Glomerular endothelial cell (primary cell): Measurements from ENCODE around the gene DENND1A. TPM values are rescaled to one million over a fixed set of nuclear protein-coding genes. Genes with fewer than 3 reads are reported as not detected.

ENCODE experiments used
- DNase-seq: peaks from one replicate; pipeline ENCODE4 v3.0.0-alpha.2; 2011; ENCODE audit warnings: low read depth, low spot score; ENCODE audit errors: extremely low read depth
- total RNA-seq: library from RNA; depleted of rRNA; stranded (reverse); fragments of >200 nt; gene quantifications from 2 replicates; pipeline ENCODE4 v1.2.3, GENCODE V29; 2015

Gene DENND1A
- total RNA-seq, 1 donor from 2014 or later = 18.1 TPM

DNA sequence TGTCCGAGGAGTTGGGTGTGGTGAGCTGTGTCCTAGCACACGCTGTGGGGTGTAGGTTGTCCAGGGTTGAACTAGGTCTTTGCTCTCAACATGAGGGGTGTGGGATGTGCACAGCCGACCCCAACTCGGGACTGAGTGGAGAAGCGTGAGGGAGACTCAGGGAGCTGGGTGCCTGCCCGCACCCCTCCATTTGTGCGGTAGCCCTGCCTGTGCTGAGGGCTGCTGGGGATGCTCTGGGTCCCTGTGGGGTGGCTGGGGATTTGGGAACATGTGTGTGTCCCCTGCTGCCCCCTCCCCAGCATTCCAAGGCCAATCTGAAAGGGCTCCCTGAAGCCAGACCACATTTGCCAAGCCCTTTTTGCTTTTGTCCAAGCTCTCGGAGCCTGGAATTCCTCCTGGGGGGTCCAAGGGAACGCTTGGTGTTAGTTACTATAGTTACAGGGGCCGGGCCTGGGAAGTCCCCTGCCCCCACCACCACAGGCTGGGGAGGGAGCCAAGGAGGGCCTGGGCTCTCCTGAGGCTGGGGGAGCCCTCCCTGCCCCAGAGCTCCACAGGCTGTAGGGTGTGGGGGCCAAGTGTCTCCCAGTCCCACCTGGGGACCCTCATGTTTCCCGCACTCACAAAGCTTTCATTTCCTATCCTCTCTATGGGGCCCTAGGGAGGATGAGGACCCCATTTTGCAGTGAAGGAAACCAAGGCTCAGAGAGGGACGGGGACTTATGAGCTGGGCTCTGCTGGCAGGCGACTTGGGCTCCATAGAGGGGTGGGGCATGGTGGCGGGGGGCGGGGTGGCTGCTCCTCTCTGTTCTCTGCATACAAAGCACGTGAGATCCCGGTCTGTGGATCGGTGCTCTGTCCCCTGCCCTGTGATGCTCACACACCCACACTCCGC lies 572.8 kb downstream of the DENND1A start:
- DNase-seq = no peak

DNA sequence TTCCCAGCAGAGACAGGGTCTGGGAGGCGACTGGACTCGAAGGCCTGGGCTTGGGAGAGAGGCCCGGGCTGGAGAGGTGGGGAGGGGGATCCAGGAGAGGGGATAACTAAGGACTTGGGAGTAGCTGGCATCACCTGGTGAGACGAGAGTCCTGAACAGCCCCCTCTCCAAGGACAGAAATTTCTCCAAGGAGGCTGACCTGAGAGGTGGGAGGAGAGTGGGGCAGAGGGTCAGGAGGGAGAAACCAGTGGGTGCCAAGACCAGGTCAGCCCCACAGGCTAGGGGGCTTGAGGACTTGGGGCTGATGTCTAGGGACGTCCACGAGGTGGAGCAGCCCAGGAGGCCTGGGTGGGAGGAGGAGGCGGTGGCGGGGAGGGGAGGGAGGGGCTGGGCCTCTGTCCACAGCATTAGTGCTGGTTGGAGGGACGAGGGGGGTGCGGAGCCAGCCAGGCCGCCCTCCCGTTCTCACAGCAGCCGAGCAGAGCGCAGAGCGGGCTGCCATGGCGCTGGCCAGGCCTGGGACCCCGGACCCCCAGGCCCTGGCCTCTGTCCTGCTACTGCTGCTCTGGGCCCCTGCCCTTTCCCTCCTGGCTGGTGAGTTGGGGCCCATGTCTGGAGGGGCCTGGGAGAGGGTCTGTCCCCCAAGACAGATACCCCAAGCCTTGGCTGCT lies 574.0 kb downstream of the DENND1A start, which contains the start of gene CRB2:
Gene CRB2, plus strand, starts transcription at position 437 of the 671 bp plus-strand sequence. Its CDS starts 64 bp downstream, at position 501.
- no peak for DNase-seq

DNA sequence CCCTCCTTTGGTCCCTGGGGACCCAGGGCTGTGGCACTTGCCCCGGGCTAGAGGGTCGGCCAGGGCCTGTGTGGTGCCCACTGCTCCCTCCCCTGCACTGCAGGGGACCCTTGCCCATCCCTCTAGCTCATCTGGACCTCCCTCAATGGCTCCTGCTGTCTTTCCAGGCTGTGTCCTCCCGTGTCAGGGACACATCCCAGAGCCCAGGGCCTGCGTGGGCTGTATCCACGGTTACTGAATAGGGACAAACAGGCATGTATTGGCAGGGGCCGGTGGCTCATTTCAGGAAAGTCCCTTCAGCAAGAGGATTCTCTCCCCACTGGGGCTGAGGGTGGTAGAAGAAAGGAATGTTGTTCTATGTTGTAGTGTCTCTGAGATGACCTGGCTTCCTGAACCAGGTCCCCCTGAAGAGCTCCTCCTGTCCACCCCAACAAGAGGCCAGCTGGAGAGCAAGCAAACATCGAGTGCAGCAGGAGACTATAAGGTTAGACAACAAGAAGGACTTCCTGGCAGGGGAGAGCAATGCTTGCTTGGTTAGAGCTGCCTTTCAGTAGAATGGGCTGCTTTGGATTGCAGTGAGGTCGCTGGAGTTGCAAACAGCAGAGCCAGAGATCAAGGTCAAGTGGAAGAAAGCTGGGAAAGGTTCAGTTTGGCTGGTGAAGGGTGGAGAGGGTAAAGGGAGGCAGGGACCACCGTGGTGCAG lies 575.0 kb downstream of the DENND1A start:
- no peak for DNase-seq

DNA sequence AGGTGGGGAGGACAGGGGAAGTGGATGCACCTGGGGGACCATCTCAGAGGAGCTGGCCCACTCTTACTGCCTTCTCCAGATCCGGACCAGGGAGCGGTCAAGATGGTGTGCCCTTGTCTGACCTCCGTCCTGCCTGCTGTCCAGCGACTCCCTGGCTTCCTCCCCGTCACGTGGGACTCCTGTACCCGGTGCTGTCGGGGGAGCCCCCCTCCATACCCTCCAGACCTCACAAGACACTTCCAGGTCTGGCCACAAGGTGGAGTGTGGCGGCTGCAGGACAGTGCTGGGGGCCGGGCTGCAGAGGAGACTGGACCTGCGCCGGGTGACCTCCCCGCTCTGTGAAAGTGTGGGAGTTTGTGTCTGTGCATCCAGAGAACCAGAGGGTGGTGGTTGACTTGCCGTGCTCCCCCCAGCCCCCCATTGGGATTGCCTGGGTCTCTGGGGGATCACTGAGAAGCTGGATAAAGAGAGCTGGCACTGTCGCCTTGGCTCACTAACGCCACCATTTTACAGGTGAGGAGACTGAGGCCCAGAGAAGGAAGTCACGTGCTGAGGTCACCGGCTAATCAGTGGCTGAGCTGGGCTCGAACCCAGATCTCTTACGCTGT lies 575.8 kb downstream of the DENND1A start:
- DNase-seq = no peak

DNA sequence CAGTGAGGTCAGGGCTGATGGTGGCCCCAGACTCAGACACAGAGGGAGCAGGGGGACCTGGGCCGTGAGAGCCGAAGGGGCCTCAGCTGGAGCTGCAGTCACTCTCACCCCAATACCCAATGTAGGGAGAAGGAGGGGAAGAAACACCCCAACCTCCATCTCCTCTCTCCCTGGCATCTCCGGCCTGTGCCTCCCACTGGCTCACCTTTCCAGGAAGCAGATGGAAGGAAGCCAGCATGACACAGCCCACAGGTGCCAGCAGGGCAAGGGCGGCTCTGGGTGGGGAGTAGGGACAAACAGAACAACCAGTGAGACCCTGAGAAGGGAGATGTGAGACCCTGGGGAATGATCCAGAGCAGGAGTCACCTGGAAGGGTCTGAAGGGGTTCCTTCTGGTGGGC lies 576.9 kb downstream of the DENND1A start:
- no peak for DNase-seq

DNA sequence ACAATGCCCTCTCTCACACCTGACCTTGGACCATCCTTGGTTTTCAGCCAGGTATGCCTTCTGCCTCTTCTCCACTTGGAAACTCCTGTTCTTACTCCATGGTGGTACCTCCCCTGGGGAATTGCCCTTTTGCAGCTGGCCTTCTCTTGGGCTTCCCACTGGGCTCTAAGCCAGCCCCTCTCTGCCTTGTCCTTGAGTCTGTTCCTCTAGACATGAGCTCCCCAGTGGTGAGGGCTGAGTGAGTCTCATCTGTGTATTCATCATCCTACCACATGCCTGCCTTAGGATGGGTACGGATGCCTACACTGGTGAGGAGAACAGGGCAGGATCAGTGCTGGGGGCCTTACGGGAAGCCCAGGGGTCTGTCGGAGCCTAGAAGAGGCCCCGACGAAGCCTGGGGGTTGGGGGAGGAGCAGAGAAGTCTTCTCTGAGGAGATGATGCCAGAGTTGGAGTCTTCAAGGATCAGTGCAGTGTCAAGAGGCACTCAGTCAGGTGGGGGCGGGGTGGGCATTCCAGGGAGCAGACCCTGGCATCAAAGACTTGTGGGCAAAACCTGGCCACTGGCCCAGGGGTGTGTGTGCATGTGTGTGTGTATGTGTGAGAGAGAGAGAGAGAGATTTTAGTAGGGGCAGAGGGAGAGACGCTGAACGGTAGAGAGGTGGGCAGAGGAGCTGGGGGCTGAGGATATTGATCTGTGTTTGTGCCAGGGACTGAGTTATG lies 579.2 kb downstream of the DENND1A start:
- no peak for DNase-seq

DNA sequence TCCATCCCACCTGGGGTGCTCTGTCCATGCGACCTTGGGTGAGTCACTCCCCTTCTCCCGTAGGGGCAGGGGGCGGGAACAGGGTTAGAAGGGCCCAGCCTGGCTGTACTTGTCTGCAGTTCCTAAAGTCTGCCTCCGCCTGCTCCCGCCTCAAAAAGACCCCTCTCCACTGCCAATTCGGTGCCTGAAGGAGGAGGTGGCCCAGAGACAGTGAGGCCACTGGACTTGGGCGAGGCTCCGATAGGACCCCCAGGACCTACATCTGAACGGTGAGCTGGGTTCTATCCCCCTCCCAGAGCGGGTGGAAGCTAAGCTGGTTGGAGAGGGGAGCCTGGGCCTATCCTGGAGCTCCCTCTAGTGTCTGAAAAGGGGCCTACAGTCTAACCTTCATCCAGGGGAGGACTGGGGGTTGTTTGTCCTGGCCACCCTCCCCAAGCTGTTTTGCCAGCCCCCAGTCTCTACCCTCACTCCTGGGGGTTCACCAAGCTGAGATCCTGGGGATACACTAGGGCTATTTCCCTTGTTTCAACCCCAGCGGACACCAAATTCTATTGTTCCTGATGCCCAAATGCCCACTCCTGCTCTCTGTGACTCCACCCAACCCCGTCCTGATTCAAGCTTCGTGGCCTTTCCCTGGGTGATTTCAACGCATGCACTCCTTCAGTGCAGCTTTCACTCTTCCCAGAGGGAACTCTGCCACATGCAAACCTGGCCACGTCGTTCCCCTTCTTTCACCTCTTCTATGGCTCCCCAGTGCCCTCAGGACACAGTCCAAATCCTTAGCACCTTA lies 580.0 kb downstream of the DENND1A start:
- no peak for DNase-seq

DNA sequence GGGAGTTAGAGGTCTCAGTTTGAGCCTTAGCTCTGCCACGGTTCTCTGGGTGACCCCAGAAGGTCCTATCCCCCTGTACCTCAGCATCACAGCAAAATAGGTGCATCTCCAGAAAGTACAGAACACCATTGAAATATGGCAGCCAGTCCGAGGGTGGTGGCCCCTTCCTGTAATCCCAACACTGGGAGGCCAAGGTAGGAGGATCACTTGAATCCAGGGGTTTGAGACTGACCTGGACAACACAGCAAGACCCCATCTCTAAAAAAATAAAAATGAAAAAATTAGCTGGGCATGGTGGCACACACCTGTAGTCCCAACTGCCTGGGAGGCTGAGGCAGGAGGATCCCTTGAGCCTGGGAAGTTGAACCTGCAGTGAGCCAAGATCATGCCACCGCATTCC lies 580.9 kb downstream of the DENND1A start:
- no peak for DNase-seq

DNA sequence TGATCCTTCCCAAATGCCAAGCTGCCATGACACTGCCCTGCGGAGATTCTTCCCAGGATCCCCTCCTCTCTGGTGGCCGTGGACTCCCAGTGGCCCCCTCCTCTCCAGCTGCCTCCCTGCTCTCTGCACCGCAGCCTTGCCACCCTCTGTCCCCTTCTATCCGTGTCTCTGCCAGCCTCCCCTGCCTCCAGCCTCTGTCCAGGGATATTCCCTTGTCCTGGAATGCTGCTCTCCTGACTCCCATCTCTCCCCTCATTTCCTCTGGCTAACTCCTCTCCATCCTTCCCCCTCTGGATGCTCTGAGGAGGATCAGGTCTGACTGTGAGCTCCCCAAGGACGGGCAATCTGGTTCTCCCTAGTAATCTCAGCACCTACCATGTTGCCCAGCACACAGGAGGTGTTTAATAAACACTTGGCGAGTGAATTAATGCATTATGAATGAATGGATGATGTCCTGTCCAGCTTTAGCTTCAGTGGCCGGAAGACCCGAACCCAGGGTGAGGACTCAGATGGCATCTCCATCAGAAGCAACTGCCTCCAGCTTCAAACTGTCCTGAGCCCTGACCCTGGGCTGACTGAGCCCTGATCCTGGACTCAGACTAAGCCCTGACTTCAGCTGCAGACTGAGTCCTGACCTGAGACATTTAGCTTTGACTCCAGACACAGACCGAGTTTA lies 581.5 kb downstream of the DENND1A start:
- no peak for DNase-seq

DNA sequence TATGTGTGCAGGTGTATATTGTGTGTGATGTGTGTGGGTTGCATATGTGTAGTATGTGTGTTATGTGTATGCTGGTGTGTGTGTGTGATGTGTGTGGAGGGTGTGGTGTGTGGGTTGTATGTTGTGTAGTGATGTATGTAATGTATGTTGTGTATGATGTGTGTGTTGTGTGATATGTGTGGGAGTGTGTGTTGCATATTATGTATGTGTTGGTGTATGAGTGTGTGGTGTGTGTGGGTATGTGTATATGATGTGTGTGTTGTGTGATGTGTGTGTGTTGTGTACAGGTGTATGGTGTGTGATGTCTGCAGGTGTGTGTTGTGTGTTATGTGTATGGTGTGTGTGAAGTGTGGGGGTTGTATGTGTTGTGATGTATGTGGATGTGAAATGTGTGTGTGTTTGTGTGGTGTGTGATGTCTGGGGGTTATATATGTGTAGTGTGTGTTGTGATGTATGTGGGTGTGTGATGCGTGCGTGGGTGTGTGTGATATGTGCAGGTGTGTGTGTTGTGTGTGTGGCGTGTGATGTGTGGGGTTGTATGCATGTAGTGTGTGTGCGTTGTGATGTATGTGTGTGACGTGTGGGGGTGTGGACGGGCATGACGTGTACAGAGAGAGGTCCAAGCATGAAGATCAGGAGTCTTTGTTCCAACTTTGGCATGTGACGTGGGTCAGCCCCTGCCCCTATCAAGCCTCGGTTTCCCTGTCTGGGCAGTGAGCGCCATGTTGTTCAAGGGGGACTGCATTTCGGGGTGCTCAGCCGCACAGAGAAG lies 582.5 kb downstream of the DENND1A start:
- no peak for DNase-seq

DNA sequence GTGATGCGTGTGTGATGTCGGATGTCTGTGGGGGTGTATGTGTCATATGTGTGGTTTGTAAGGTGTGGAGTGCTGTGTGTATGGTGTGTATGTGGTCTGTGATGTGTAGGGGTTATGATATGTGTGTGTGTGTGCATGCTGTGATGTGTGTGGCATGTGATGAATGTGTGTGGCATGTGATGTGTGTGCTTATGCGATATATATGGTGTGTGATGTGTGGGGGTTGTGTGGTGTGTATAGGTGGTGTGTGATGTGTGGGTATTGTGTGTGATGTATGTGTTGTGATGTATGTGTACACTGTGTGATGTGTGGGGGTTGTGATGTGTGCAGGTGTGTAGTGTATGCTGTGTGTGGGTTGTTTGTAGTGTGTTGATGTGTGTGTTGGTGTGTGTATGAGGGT lies 583.1 kb downstream of the DENND1A start:
- no peak for DNase-seq

DNA sequence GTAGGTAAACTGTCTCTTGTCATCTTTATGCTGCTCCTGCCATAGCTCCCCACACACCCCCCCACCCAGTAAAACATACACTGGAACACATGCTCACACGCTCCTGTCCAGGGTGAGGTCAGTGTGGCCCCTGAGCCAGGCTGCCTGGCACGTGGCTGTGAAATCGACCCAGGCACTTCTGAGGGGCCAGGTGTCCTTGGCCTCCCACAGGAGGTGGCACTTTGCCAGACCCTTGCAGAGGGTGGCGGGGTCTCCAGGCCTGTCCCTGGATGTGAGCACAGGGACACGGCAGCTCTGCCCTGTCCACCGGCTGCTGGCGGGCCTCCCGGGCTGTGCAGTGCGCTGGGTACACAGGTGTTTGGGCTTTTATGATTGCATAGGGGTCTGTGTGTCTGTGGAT lies 583.9 kb downstream of the DENND1A start:
- no peak for DNase-seq

DNA sequence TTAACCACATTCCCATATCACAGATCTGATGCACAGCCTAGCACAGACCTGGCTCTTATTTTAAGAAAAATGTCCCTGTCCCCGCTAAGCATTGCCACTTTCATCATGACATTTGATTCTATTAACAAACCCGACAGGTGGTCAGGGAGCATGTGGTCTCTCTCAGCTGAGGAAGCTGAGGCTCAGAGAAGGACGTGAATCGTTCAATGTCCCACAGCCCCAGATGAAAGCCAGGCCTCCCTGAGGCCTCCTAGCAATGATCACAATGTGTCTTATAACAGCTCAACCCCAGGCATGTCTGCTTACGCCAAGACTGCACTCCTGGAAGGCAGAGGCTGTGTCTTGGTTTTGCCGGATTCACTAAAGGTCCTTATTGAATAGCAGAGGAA lies 584.4 kb downstream of the DENND1A start:
- DNase-seq = no peak

DNA sequence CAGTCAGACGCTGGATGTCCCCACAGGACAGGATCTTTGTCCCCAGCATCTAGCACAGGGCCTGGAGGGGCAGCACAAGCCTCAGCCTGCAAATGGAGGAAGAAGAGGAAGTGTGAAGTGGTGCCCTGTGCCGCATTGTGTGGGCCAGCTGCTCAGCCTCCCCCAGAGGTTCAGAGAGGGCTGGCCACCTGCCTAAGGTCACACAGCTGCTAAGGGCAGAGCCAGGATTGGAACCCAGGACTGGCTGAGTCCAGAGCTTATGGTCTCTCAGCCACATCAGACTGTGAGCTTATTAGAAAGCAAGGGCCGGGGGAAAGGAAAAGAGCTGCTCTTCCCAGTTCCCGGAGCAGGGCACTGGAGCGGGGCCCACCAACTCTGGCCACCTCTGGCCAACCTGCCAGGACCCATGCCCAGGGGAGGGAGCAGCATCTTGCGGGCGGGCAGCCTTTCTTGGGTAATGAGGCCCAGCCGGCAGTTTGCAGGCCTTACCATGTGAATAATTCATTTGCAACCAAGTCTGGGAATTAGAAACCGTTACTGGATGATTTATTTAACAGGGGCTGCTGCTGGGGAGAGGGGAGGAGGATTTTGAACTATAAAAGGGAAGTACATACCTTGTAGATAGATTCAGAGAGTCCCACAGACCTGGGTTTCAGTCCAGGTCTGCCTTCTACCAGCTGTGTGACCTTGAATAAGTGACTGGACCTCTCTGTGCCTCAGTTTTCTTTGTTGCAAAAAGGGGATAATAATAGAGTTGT lies 585.6 kb downstream of the DENND1A start:
- no peak for DNase-seq

DNA sequence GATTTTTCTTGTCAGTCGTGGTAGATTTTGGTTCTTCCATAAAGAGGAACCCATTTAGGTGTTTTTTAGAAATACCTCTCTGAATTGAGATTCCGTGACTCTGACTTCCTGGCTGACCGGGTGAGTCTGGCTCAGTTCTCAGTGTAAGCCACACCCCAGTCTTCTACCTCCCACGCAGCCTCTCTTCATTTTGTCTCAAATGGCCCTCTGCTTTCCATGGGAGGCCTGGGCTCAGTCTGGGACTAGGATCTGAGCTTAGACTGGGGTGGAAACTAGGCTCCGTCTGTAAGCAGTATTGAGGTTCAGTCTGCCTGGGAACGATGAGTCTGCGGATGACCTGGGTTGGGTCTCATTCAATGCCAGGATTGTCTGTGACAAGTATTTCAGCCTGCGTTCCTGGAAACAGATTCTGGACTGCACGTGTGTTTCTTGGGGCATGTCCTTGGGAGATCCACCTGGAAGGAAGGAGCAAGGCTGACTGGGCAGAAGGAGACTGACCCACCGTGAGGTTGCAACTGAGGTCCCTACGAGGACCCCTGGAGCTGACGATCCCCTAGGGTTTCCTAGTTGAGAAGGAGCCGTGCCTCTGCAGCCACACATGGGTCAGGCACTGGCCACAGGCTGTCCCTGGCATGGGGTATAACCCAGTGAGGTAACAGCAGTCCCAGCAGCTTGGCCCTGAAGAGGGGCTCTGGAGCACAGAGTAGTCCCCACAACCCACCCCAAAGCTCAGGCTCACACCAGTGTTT lies 586.3 kb downstream of the DENND1A start:
- DNase-seq = no peak

DNA sequence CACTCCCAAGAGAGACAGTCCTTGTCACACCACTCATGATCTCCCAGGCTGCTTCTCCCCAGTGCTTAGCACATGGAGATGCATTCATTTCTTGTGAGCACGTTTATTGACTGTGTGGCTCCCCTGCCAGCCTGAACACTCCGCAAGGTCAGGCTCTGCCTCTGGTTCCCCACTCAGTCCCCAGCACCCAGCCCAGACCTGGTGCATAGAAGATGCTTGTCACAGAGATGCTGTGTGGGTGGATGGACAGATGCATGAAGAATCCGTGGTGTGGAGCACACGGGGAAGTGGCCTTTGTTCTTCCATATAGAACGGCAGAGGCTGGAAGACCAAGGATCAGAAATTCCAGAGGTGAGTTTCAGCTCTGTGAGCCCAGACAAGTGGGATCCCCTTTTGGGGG lies 587.7 kb downstream of the DENND1A start:
- no peak for DNase-seq

DNA sequence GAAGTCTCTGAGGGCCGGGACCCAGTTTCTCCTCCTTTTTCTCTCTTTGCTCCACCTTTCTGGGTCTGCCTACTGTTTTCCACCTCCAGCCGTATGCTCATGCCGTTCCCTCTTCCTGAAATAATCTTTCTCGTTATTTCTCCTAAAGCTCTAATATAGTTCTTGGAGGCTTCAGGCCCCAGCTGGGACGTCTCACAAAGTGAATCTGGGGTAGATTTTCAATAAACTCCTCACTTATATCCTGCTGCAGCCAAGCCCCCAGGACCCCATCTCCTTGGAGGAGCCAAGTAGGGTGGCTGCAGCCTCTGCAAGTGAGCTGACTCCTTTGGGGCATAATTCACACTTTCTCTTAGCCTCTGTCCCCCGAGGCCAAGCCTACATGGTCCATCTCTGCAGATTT lies 588.1 kb downstream of the DENND1A start:
- DNase-seq = no peak
